HFFc6 (cell line): ENCODE data around the gene UFD1. TPM values are rescaled to one million over a fixed set of nuclear protein-coding genes. Genes with fewer than 3 reads are reported as not detected.

Source experiments
- DNase-seq: peaks from one replicate; pipeline ENCODE4 v3.0.0-alpha.2; 2018
- H3K27ac Mint-ChIP-seq: 2 replicates; pipeline ENCODE4 v1.8.0; 2020; ENCODE audit warnings: mild to moderate bottlenecking, mixed read lengths
- H3K27me3 Mint-ChIP-seq: 2 replicates; pipeline ENCODE4 v1.8.0; 2021; ENCODE audit warnings: mild to moderate bottlenecking, moderate library complexity, mixed read lengths; ENCODE audit not compliant: insufficient read depth
- H3K36me3 Mint-ChIP-seq: 2 replicates; pipeline ENCODE4 v1.8.0; 2021; ENCODE audit warnings: low read depth, mixed read lengths
- H3K4me1 Mint-ChIP-seq: 2 replicates; pipeline ENCODE4 v1.8.0; 2020; ENCODE audit warnings: low read depth, mixed read lengths
- H3K4me3 Mint-ChIP-seq: 2 replicates; pipeline ENCODE4 v1.8.0; 2020; ENCODE audit warnings: mild to moderate bottlenecking, moderate library complexity, mixed read lengths
- H3K9me3 Mint-ChIP-seq: 2 replicates; pipeline ENCODE4 v1.8.0; 2020; ENCODE audit warnings: mild to moderate bottlenecking, mixed read lengths
- total RNA-seq, 6 experiments: library from RNA; stranded (reverse); fragmentation: NEBNext Ultra II Directional; extraction: Animal tissue kit (Norgen Biotek cat#: 25700); gene quantifications; 2 replicates in 1 of 6; 3 replicates in 5 of 6; pipeline ENCODE4 v1.2.3, GENCODE V29; 2021
- TF ChIP-seq, protein P1 (sequence below): fragments of 200-600 bp; sonication (generic); IDR thresholded peaks from 2 replicates; pipeline ENCODE4 v1.5.0; 2021; ENCODE audit warnings: antibody characterized with exemption, mild to moderate bottlenecking

UFD1 gene
- total RNA-seq, 6 experiments from 2014 or later = 94.9 to 134 (median 113) TPM

- TF ChIP-seq, protein P1, sequence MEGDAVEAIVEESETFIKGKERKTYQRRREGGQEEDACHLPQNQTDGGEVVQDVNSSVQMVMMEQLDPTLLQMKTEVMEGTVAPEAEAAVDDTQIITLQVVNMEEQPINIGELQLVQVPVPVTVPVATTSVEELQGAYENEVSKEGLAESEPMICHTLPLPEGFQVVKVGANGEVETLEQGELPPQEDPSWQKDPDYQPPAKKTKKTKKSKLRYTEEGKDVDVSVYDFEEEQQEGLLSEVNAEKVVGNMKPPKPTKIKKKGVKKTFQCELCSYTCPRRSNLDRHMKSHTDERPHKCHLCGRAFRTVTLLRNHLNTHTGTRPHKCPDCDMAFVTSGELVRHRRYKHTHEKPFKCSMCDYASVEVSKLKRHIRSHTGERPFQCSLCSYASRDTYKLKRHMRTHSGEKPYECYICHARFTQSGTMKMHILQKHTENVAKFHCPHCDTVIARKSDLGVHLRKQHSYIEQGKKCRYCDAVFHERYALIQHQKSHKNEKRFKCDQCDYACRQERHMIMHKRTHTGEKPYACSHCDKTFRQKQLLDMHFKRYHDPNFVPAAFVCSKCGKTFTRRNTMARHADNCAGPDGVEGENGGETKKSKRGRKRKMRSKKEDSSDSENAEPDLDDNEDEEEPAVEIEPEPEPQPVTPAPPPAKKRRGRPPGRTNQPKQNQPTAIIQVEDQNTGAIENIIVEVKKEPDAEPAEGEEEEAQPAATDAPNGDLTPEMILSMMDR = no peak
- Mint-ChIP-seq H3K9me3 (no peaks in the 10 kb centered on the region), H3K4me1 (peaks cover 32% of the 10 kb centered on the region), H3K27me3 (no peaks in the 10 kb centered on the region), H3K4me3 (no peak overlapping the region), H3K36me3 (peaks cover 37% of the 10 kb centered on the region), H3K27ac (no peak overlapping the region)
- no peak for DNase-seq
These were observed 17.5 kb downstream of the UFD1 start for GRCh38 chr22:19461506-19461905.

GRCh38 chr22:19460036-19460435 is 19.0 kb downstream of the UFD1 start:
- Mint-ChIP-seq H3K4me3 (no peak overlapping the region), H3K9me3 (no peaks in the 10 kb centered on the region), H3K4me1 (peaks cover 40% of the 10 kb centered on the region), H3K36me3 (peaks cover 43% of the 10 kb centered on the region), H3K27me3 (no peaks in the 10 kb centered on the region), H3K27ac (no peak overlapping the region)
- DNase-seq = no peak
- TF ChIP-seq, protein P1 = no peak

- no peak for DNase-seq
- Mint-ChIP-seq H3K36me3 (peaks cover 44% of the 10 kb centered on the region), H3K9me3 (no peaks in the 10 kb centered on the region), H3K27me3 (no peaks in the 10 kb centered on the region), H3K4me3 (no peak overlapping the region), H3K4me1 (peaks cover 20% of the 10 kb centered on the region), H3K27ac (no peak overlapping the region)
- TF ChIP-seq, protein P1 = no peak
These were observed 21.1 kb downstream of the UFD1 start for GRCh38 chr22:19457828-19458428.

DNA sequence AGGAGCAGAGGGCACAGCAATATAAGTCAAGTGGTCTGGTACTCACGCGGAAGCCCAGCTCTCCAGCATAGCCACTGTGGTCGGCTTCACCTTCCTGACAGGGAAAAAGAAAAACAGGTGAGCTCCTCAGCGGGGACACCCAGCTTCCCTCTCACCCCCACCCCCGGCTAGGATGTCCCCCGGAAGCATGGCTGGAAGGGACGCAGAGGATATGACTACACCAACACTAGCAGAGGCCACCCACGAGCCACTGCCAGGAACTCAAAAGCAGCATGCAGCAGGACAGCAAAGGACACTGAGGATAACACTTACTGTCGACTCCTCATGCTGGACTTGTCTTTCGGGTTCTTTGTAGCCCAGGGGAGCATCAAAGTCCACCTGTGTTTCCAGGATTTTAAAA is 22.5 kb downstream of the UFD1 start:
- H3K9me3 Mint-ChIP-seq = no peaks in the 10 kb centered on the region
- peaks cover 16% of the 10 kb centered on the region for H3K4me1 Mint-ChIP-seq
- no peak overlapping the region for H3K27ac Mint-ChIP-seq
- TF ChIP-seq, protein P1 = no peak
- H3K36me3 Mint-ChIP-seq = peaks cover 48% of the 10 kb centered on the region
- no peaks in the 10 kb centered on the region; the same call in 1 of the 2 replicates for H3K27me3 Mint-ChIP-seq
- no peak for DNase-seq
- no peak overlapping the region for H3K4me3 Mint-ChIP-seq

DNA sequence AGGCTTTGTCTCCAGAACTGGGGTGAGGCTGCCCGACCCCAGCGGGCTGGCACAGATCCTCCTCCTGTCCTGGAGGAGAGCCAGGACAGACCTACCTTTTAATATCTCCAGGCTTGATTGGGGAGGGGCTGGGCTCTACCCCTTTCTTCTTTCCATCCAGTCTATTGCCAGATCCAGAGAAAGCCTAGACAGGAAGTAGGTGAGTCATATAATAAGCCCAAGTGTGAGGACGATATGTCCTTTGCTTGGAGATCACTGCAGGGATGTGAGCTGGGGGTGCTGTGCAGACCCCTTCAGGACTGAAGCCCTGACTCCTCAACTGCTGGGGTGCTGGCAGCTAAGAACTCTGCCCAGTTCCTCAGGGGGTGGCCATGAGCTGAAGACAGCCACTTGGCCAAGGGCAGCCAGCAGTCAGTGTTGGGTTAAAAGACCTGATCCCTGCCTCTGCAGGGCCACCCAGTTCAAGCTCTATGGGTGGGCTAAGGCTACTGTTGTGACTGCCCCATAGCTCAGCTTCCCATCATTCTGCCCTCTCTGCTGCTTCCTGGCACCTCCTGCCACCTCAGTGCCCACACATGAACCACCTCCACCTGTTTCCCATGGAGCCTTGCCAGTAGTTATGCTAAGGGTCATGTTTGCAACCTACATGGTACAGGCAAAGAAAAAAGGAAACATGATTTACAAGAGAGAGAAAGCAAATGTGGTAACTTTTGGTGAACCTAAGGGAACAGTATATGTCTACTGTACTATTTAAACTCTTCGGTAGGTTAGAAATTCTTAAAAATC is 23.2 kb downstream of the UFD1 start:
- Mint-ChIP-seq H3K4me3 (no peak overlapping the region), H3K9me3 (no peaks in the 10 kb centered on the region), H3K4me1 (peaks cover 16% of the 10 kb centered on the region), H3K27me3 (no peaks in the 10 kb centered on the region; the same call in 1 of the 2 replicates), H3K36me3 (peaks cover 42% of the 10 kb centered on the region), H3K27ac (peak overlapping the region; percentile 14; the same call in 1 of the 2 replicates)
- no peak for DNase-seq
- TF ChIP-seq, protein P1 = no peak
